ENCODE results near the gene MYL6B. TPM values are rescaled to one million over a fixed set of nuclear protein-coding genes. Genes with fewer than 3 reads are reported as not detected.
A peak's percentile ranks its signal among the peaks of the same experiment; 100 is the strongest.

The MYL6B gene
- total RNA-seq, 2 experiments from 2014 or later: 6.2 to 6.4 TPM

DNA sequence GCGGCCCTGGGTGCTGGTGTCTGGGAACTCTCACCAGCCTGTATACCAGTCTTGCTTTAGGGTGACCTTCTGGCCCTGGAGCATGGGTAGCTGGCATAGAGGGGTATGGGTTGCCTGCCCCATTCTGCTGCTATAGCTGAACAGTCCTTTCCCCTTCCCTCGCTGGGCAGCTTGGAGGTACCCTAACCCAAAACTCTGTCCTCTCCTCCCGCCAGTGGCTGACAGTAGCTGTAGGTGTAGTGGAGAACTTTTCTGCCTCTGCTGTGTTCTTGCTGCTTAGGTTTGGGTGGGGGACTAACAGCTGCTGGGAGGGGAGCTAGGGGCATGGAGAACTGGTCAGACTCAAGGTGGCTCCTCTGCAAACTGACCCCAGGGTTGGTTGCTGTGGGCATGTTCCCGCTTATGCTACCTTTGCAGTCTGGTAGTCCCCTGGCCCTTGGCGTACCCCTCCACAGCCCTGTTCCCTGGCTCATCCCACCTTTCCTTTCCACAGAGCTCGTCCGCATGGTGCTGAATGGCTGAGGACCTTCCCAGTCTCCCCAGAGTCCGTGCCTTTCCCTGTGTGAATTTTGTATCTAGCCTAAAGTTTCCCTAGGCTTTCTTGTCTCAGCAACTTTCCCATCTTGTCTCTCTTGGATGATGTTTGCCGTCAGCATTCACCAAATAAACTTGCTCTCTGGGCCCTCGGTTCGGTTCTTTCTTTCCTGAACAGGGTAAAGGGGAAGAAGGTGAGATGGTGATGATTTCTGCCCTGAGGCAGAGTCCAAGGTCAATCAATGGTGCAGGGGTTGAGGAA lies 8.7 kb downstream of the MYL6B start:
- POLR2A ChIA-PET: interaction anchor here (1.0 to 6.7 kb wide), 8 partner anchors 10 to 61 kb away, joined by 3 to 89 read pairs (median 8); partner anchors contain the start of genes ESYT1, PA2G4, RNF41 and SMARCC2
- peaks cover 70% of the 10 kb centered on the region for H3K36me3 ChIP-seq (ENCODE audit: insufficient read depth, low read length)
- Mint-ChIP-seq H3K27me3 (no peaks in the 10 kb centered on the region), H3K27ac (peak overlapping the region; percentile 92), H3K4me1 (ENCODE audit: low read depth) (peaks cover 40% of the 10 kb centered on the region), H3K36me3 (ENCODE audit: low read depth) (peaks cover 78% of the 10 kb centered on the region), H3K9me3 (no peaks in the 10 kb centered on the region), H3K4me3 (peak overlapping the region; percentile 96)
- TF ChIP-seq, protein P1, sequence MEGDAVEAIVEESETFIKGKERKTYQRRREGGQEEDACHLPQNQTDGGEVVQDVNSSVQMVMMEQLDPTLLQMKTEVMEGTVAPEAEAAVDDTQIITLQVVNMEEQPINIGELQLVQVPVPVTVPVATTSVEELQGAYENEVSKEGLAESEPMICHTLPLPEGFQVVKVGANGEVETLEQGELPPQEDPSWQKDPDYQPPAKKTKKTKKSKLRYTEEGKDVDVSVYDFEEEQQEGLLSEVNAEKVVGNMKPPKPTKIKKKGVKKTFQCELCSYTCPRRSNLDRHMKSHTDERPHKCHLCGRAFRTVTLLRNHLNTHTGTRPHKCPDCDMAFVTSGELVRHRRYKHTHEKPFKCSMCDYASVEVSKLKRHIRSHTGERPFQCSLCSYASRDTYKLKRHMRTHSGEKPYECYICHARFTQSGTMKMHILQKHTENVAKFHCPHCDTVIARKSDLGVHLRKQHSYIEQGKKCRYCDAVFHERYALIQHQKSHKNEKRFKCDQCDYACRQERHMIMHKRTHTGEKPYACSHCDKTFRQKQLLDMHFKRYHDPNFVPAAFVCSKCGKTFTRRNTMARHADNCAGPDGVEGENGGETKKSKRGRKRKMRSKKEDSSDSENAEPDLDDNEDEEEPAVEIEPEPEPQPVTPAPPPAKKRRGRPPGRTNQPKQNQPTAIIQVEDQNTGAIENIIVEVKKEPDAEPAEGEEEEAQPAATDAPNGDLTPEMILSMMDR (IDR thresholded peaks at IDR 0.05): no peak
- H3K9me3 ChIP-seq (ENCODE audit: control insufficient read depth in 1 of 2, insufficient read depth in 1 of 2, low read length in 2 of 2): no peaks in the 10 kb centered on the region
- H3K27me3 ChIP-seq (ENCODE audit: control insufficient read depth in 1 of 2, insufficient read depth in 2 of 2, low read length in 2 of 2): no peaks in the 10 kb centered on the region
- peak overlapping the region; percentile 78 for H3K4me3 ChIP-seq (ENCODE audit: low read length)
- peaks cover 50% of the 10 kb centered on the region for H3K4me1 ChIP-seq (ENCODE audit: insufficient read depth, low read length)
- CTCF ChIA-PET: interaction anchor here (1.1 to 5.3 kb wide), 5 partner anchors 9 to 97 kb away, joined by 4 to 42 read pairs (median 5); partner anchors contain the start of genes ANKRD52, MYL6B, SMARCC2 and ZC3H10
- DNase-seq (no peak), ATAC-seq (ENCODE audit: poor library complexity) (no peak)
- H3K27ac ChIP-seq (ENCODE audit: low read depth in 1 of 2, low read length in 2 of 2): peak overlapping the region; percentile 84 to 92
- intact Hi-C loops (cut with DNase I, micrococcal nuclease): loop anchor here in 1 of 2 experiments (2.0 kb wide), 1 partner anchor 28 kb away; the partner anchor contains the start of gene SMARCC2

DNA sequence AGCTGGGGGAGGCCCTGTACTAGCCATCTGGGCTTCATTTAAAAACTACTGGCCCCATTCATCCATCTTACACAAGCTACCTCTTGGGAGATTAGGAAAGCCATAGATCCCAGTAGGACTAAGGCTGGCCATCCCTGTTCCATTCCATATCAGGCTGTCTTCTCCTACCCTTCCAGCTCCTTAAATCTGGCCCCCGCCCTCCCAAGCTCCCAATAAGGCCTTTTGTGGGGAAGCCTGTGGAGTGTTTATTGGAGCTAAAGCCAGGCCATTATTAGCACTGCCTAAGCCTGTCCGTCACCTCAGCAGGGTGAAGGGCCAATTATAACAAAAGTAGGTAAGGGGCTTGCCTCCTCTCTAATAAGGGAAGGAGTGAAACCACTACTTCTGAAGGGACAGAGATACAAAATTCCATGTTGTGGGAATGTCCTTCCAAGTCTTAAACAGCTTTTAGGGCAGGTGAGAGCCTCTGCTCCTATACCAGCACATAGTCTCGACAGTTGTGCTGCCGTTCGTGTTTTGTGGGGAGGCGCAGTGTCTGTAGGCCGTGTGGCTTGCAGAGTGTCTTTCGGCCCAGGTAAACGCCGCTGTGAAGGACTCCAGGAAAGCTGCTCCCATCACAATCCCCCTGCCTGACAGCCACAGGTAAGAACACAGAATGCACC lies 9.4 kb downstream of the MYL6B start:
- Mint-ChIP-seq H3K27ac (peak overlapping the region; percentile 92), H3K4me1 (ENCODE audit: low read depth) (peaks cover 40% of the 10 kb centered on the region), H3K9me3 (no peaks in the 10 kb centered on the region), H3K27me3 (no peaks in the 10 kb centered on the region), H3K4me3 (peak overlapping the region; percentile 76), H3K36me3 (ENCODE audit: low read depth) (peaks cover 82% of the 10 kb centered on the region)
- Histone ChIP-seq H3K4me1 (ENCODE audit: insufficient read depth, low read length) (peaks cover 49% of the 10 kb centered on the region), H3K9me3 (ENCODE audit: control insufficient read depth in 1 of 2, insufficient read depth in 1 of 2, low read length in 2 of 2) (no peaks in the 10 kb centered on the region), H3K4me3 (ENCODE audit: low read length) (no peak overlapping the region), H3K36me3 (ENCODE audit: insufficient read depth, low read length) (peaks cover 77% of the 10 kb centered on the region), H3K27ac (ENCODE audit: low read depth in 1 of 2, low read length in 2 of 2) (peak overlapping the region; percentile 84 to 92), H3K27me3 (ENCODE audit: control insufficient read depth in 1 of 2, insufficient read depth in 2 of 2, low read length in 2 of 2) (no peaks in the 10 kb centered on the region)
- CTCF ChIA-PET: interaction anchor here (1.1 to 5.3 kb wide), 5 partner anchors 10 to 96 kb away, joined by 4 to 42 read pairs (median 5); partner anchors contain the start of genes ANKRD52, MYL6B, SMARCC2 and ZC3H10
- DNase-seq (no peak), ATAC-seq (ENCODE audit: poor library complexity) (no peak)
- intact Hi-C loops (cut with DNase I, micrococcal nuclease): loop anchor here in 1 of 2 experiments (2.0 kb wide), 1 partner anchor 27 kb away; the partner anchor contains the start of gene SMARCC2
- POLR2A ChIA-PET: interaction anchor here (0.6 to 6.7 kb wide), 11 partner anchors 8 to 60 kb away, joined by 3 to 89 read pairs (median 5); partner anchors contain the start of genes ESYT1, PA2G4, RNF41 and SMARCC2
- TF ChIP-seq, protein P1 (IDR thresholded peaks at IDR 0.05): no peak
